IPS DF 6.9 (cell line): ENCODE measurements around the gene GOSR2.
"Not testable (repeated sequence)": the region's sequence is repeated elsewhere in the genome, so short reads cannot be mapped to it uniquely, and the experiment has no call there.

Source experiments
- DNase-seq: peaks from one replicate; pipeline ENCODE4 v3.0.0-alpha.2; 2013; ENCODE audit warnings: low read depth, low spot score
- H3K27ac ChIP-seq: one replicate; pipeline ENCODE4 v1.5.1; 2013; ENCODE audit warnings: low read length, control low read depth
- H3K27me3 ChIP-seq: 2 replicates; pipeline ENCODE4 v1.6.1; 2013; ENCODE audit warnings: mild to moderate bottlenecking, low read length; ENCODE audit not compliant: control insufficient read depth, insufficient read depth
- H3K36me3 ChIP-seq: 2 replicates; pipeline ENCODE4 v1.6.1; 2013; ENCODE audit warnings: low read length; ENCODE audit not compliant: control insufficient read depth, insufficient read depth
- H3K4me1 ChIP-seq: 2 replicates; pipeline ENCODE4 v1.6.1; 2013; ENCODE audit warnings: low read length; ENCODE audit not compliant: control insufficient read depth, insufficient read depth
- H3K4me3 ChIP-seq: 2 replicates; pipeline ENCODE4 v1.5.1; 2013; ENCODE audit warnings: mild to moderate bottlenecking, low read length
- H3K9me3 ChIP-seq: 2 replicates; pipeline ENCODE4 v1.6.1; 2013; ENCODE audit warnings: low read length, inconsistent platforms; ENCODE audit not compliant: control insufficient read depth, insufficient read depth
- WGBS: extraction: QIAGEN DNeasy Blood & Tissue Kit; methylation state at CpG from one replicate; pipeline ENCODE4 v1.1.7; 2013; ENCODE audit warnings: mixed read lengths, missing lambda C conversion rate; ENCODE audit not compliant: insufficient read length, insufficient coverage; 5-methylcytosine and 5-hydroxymethylcytosine counted together

GOSR2 gene

DNA sequence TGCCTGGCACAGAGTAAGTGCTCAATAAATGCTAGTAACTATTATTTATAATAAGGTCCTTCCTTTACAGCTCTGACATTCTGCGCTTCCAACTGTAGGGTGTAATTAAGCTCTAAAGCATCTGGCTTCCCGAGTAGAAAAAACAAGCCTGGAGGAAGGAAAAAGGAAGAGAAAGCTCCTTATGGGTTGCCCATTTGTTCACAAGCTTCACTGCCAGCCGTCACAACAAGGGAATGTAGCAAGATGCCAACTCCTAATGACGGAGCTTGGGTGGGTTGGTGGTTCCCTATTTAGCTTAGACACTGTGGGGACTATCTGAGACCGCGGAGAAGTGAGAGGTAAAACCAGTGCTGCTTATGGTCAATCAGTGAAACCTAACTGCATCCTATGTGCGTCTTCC lies 63.4 kb downstream of the GOSR2 start:
- no peak for DNase-seq
- Histone ChIP-seq H3K36me3 (no peaks in the 10 kb centered on the region), H3K4me3 (no peak overlapping the region), H3K4me1 (no peaks in the 10 kb centered on the region), H3K9me3 (no peaks in the 10 kb centered on the region), H3K27ac (no peak overlapping the region), H3K27me3 (no peaks in the 10 kb centered on the region)
- WGBS, result no CpG with 5 or more reads among the region's 7 CpGs

DNA sequence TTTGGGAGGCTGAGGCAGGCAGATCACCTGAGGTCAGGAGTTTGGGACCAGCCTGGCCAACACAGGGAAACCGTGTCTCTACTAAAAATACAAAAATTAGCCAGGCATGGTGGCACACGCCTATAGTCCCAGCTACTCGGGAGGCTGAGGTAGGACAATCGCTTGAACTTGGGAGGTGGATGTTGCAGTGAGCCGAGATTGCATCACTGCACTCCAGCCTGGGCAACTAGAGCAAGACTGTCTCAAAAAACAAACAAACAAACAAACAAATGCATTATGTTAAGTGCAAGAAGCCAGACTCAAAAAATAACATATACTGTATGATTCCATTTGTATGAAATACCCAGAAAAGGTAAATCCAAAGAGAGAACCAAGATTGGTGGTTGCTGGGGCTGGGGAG lies 65.0 kb downstream of the GOSR2 start:
- H3K27ac ChIP-seq, H3K27me3 ChIP-seq, H3K36me3 ChIP-seq, H3K9me3 ChIP-seq, H3K4me1 ChIP-seq, DNase-seq, H3K4me3 ChIP-seq: not testable (repeated sequence)
- WGBS, result no CpG with 5 or more reads among the region's 5 CpGs

DNA sequence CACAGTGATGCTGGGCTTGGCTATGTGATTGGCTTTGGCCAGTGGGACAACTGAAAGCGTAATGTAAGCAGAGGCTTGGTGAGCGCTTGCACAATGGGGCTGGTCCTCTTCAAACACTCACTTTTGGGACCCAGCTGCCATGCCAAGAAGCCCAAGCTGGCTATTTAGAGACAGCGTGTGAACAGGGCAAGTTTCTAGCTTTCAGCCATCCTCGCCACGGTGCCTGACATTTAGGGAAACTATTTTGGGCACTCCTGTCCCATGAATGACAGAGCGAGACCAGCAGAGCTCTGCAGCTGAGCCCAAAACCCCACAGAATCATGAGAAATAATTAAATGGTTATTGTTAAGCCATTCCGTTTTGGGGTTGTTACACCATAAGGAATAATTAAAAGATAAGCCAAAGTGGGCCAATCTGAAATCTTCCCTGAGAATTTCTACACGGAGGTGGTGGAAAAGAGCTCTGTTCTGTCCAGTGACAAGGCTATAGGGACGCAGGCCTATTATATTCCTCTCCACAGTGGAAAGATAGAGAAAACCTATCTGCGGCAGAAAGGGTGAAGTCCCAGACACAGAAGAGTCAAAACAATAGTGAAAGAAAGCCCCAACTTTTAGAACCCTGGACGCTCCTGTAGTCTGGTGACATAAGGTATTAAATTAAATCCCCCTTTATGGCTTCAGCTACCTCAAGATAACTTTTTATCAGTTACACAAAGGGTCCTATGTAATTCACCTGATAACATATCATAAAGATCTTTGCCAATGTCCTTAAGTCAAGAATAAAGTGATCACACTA lies 66.9 kb downstream of the GOSR2 start:
- WGBS, result no CpG with 5 or more reads among the region's 11 CpGs
- H3K36me3 ChIP-seq, result no peaks in the 10 kb centered on the region
- no peak for DNase-seq
- no peak overlapping the region for H3K27ac ChIP-seq
- no peak overlapping the region for H3K4me3 ChIP-seq
- H3K9me3 ChIP-seq, result no peaks in the 10 kb centered on the region
- H3K4me1 ChIP-seq, result no peaks in the 10 kb centered on the region
- no peaks in the 10 kb centered on the region for H3K27me3 ChIP-seq

DNA sequence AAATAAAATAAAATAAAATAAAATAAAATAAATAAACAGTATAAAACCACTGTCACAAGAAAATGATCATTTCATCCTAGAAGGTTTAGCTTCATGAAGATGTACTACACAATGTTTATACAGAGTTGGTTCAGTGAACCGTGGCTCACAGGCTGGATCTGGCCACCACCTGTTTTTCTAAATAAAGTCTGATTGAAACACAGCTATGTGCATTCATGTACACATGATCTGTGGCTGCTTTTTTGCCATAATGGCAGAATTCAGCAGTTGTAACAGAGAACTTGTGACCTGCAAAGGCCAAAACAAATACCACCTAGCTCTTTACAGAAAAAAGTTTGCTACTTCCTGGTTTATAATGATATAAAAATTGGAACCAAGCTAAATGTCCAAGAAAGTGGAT lies 68.7 kb downstream of the GOSR2 start:
- Histone ChIP-seq H3K4me3 (no peak overlapping the region), H3K27ac (no peak overlapping the region), H3K9me3 (no peaks in the 10 kb centered on the region), H3K4me1 (no peaks in the 10 kb centered on the region), H3K36me3 (no peaks in the 10 kb centered on the region), H3K27me3 (no peaks in the 10 kb centered on the region)
- no peak for DNase-seq
- no CpG with 5 or more reads among the region's 1 CpG for WGBS
